ENCODE data around the gene LY6G5C. TPM values are rescaled to one million over a fixed set of nuclear protein-coding genes. Genes with fewer than 3 reads are reported as not detected.

The LY6G5C gene
- total and polyA plus RNA-seq, 9 of the 15 experiments (the other 6 are each of a cell fraction or from before 2014, with no cell fraction given), result 0.10 to 0.67 (median 0.46) TPM; not detected in 4

- CTCF ChIA-PET (ENCODE audit: low intra/inter-chr PET ratio), result no interaction called here
- intact Hi-C loops (cut with micrococcal nuclease), result no loop called here
- no peak overlapping the region for H3K4me2 ChIP-seq (ENCODE audit: insufficient read depth, low read length)
- H3K9me1 ChIP-seq (ENCODE audit: control insufficient read depth, insufficient read depth, low read length), result no peaks in the 10 kb centered on the region
- H3K36me3 ChIP-seq (ENCODE audit: control insufficient read depth, insufficient read depth, low read length), result peaks cover 11% of the 10 kb centered on the region
- peak overlapping the region; percentile 52 for H2AFZ ChIP-seq (ENCODE audit: low read depth, low read length)
- POLR2A ChIA-PET, result interaction anchor here (0.6 to 12.4 kb wide), 5 partner anchors 10 to 101 kb away, joined by 3 to 223 read pairs (median 7); partner anchors contain the start of genes DDAH2, LSM2, LY6G6C and LY6G6D
- ATAC-seq, result no peak
- FAIRE-seq, result no peak
- peaks cover 26% of the 10 kb centered on the region for H3K79me2 ChIP-seq (ENCODE audit: control insufficient read depth, insufficient read depth, low read length)
- peaks cover 33 to 35% of the 10 kb centered on the region in 2 experiments for H3K4me1 ChIP-seq (replicated peaks in 1 of 2; ENCODE audit: control insufficient read depth in 2 of 2, insufficient read depth in 2 of 2, low read length in 2 of 2)
- 76% methylated on average over 6 of the region's 6 CpGs for WGBS (ENCODE audit: insufficient coverage, low coverage, missing lambda C conversion rate)
- DNase-seq (ENCODE audit: extremely low read depth in 1 of 4, low spot score in 3 of 4), result no peak
- no peak overlapping the region for H3K27ac ChIP-seq (ENCODE audit: extremely low read depth, low read depth, low read length)
- no peak overlapping the region for H3K9ac ChIP-seq (ENCODE audit: insufficient read depth in 1 of 2, low read depth in 2 of 2, low read length in 2 of 2)
- in situ Hi-C loops (cut with MboI), result no loop called here
- H3K27me3 ChIP-seq (ENCODE audit: control insufficient read depth in 2 of 2, insufficient read depth in 2 of 2, low read length in 2 of 2), result no peaks in the 10 kb centered on the region
- BruUV-seq (replicated peaks), result no TSS peak
- H4K20me1 ChIP-seq (replicated peaks; ENCODE audit: control insufficient read depth, insufficient read depth, low read length), result no peaks in the 10 kb centered on the region; the same call in 1 of the 2 replicates
- no peaks in the 10 kb centered on the region for H3K9me3 ChIP-seq (replicated peaks; ENCODE audit: control insufficient read depth, insufficient read depth, low read depth, low read length)
- TF ChIP-seq SP1 (CRISPR knock-in tag; IDR thresholded peaks at IDR 0.05), result 0 out of 2 replicates have a peak, but pooled peaks have one; percentile 10
- 0 out of 2 replicates have a peak, but pooled peaks have one; percentile 10 for TF ChIP-seq ZFX (CRISPR knock-in tag; IDR thresholded peaks at IDR 0.05)
- TF ChIP-seq BCOR (IDR thresholded peaks at IDR 0.05), result no peak
- no peak overlapping the region for H3K4me3 ChIP-seq
These were observed 25.1 kb upstream of the LY6G5C start for GRCh38 chr6:31705931-31706330.

- no peaks in the 10 kb centered on the region for H3K9me1 ChIP-seq (ENCODE audit: control insufficient read depth, insufficient read depth, low read length)
- H4K20me1 ChIP-seq (replicated peaks; ENCODE audit: control insufficient read depth, insufficient read depth, low read length), result no peaks in the 10 kb centered on the region; the same call in 1 of the 2 replicates
- peak within 1 kb of the TSS; percentile 93 to 96 for H3K9ac ChIP-seq (ENCODE audit: insufficient read depth in 1 of 2, low read depth in 2 of 2, low read length in 2 of 2)
- POLR2A ChIA-PET, result interaction anchor here (0.5 to 9.7 kb wide), 42 partner anchors 11 to 1269 kb away, joined by 3 to 158 read pairs (median 5); partner anchors contain the start of genes C6orf47, CLIC1, CSNK2B and GPANK1
- peak within 1 kb of the TSS; percentile 87 for H3K4me2 ChIP-seq (ENCODE audit: insufficient read depth, low read length)
- no peaks in the 10 kb centered on the region for H3K9me3 ChIP-seq (replicated peaks; ENCODE audit: control insufficient read depth, insufficient read depth, low read depth, low read length)
- peak within 1 kb of the TSS; percentile 93 for H3K27ac ChIP-seq (ENCODE audit: extremely low read depth, low read depth, low read length)
- 1% methylated on average over 54 of the region's 54 CpGs for WGBS (ENCODE audit: insufficient coverage, low coverage, missing lambda C conversion rate)
- TSS peak; percentile 92 for BruUV-seq (replicated peaks)
- FAIRE-seq (peak; percentile 96), DNase-seq (ENCODE audit: extremely low read depth in 1 of 4, low spot score in 3 of 4) (peak; percentile 100), ATAC-seq (peak; percentile 95)
- intact Hi-C loops (cut with micrococcal nuclease), result loop anchor here (1.0 to 2.0 kb wide), 3 partner anchors 13 to 38 kb away; partner anchors contain the start of gene GPANK1
- H3K4me3 ChIP-seq, result peak within 1 kb of the TSS; percentile 68
- CTCF ChIA-PET (ENCODE audit: low intra/inter-chr PET ratio), result interaction anchor here (1.2 kb wide), 1 partner anchor 13 kb away, joined by 3 read pairs; no protein-coding TSS in a partner anchor
- peaks cover 34% of the 10 kb centered on the region for H3K36me3 ChIP-seq (ENCODE audit: control insufficient read depth, insufficient read depth, low read length)
- H3K4me1 ChIP-seq (replicated peaks in 1 of 2; ENCODE audit: control insufficient read depth in 2 of 2, insufficient read depth in 2 of 2, low read length in 2 of 2), result peaks cover 22 to 34% of the 10 kb centered on the region in 2 experiments
- peak within 1 kb of the TSS; percentile 91 for H2AFZ ChIP-seq (ENCODE audit: low read depth, low read length)
- H3K27me3 ChIP-seq (ENCODE audit: control insufficient read depth in 2 of 2, insufficient read depth in 2 of 2, low read length in 2 of 2), result no peaks in the 10 kb centered on the region
- H3K79me2 ChIP-seq (ENCODE audit: control insufficient read depth, insufficient read depth, low read length), result peaks cover 46% of the 10 kb centered on the region
- in situ Hi-C loops (cut with MboI), result no loop called here
- TF ChIP-seq HES1 (IDR thresholded peaks at IDR 0.05; ENCODE audit: low read depth), result no peak; the same call in 1 of the 2 replicates
- TF ChIP-seq ZNF165 (CRISPR knock-in tag; IDR thresholded peaks at IDR 0.05; ENCODE audit: borderline replicate concordance), result peak; percentile 61; the same call in 1 of the 2 replicates
- no peak; the same call in 1 of the 2 replicates for TF ChIP-seq ZNF324 (CRISPR knock-in tag; IDR thresholded peaks at IDR 0.05)
- peak; percentile 94 for TF ChIP-seq CREB1 (IDR thresholded peaks at IDR 0.05)
- peak; percentile 94 for TF ChIP-seq CREB1 (CRISPR knock-in tag; IDR thresholded peaks at IDR 0.05)
- TF ChIP-seq SLC30A9 (CRISPR knock-in tag; IDR thresholded peaks at IDR 0.05), result no peak
- TF ChIP-seq SMARCB1 (IDR thresholded peaks at IDR 0.05; ENCODE audit: insufficient read length, low read depth), result peak; percentile 80
These were observed 22.2 kb upstream of the LY6G5C start, which contains the start of gene ABHD16A for GRCh38 chr6:31702819-31703716. Gene ABHD16A (minus strand): TSS chr6:31703324. CDS start chr6:31703281, 43 bp downstream.
